Spleen (tissue), 11 donors: ENCODE measurements around the gene RAP1GAP. TPM values are rescaled to one million over a fixed set of nuclear protein-coding genes. Genes with fewer than 3 reads are reported as not detected.
A peak's percentile ranks its signal among the peaks of the same experiment; 100 is the strongest.

Experiments
- DNase-seq: peaks from one replicate; pipeline ENCODE4 v3.0.0-alpha.2; 2020
- H3K27ac ChIP-seq, 8 donors: fragments of 200-600 bp; sonication (generic) in 7 of 8; 1 replicate in 4 of 8; 2 replicates in 4 of 8; pipeline versions ENCODE4 v1.5.0 to v1.8.0; 2016 to 2021; ENCODE audit warnings: inconsistent platforms in 4 of 8, mild to moderate bottlenecking in 4 of 8, moderate library complexity in 1 of 8
- H3K27me3 ChIP-seq, 7 donors: fragments of 200-600 bp; sonication (generic) in 6 of 7; replicated peaks in 1 of 7; 1 replicate in 4 of 7; 2 replicates in 3 of 7; pipeline versions ENCODE4 v1.5.0 to v1.8.0; 2016 to 2021; ENCODE audit warnings: inconsistent platforms in 3 of 7, mild to moderate bottlenecking in 1 of 7
- H3K36me3 ChIP-seq, 6 donors: fragments of 200-600 bp; sonication (generic) in 5 of 6; 1 replicate in 4 of 6; 2 replicates in 2 of 6; pipeline versions ENCODE4 v1.5.0 to v1.8.0; 2016 to 2021; ENCODE audit warnings: inconsistent platforms in 2 of 6
- H3K4me1 ChIP-seq, 6 donors: fragments of 200-600 bp; sonication (generic) in 5 of 6; 1 replicate in 3 of 6; 2 replicates in 3 of 6; pipeline versions ENCODE4 v1.5.0 to v1.8.0; 2016 to 2021; ENCODE audit warnings: inconsistent platforms in 3 of 6
- H3K4me3 ChIP-seq, 8 donors: fragments of 200-600 bp; sonication (generic) in 7 of 8; 1 replicate in 4 of 8; 2 replicates in 4 of 8; pipeline versions ENCODE4 v1.5.0 to v1.8.0; 2016 to 2021; ENCODE audit warnings: inconsistent platforms in 4 of 8, mild to moderate bottlenecking in 4 of 8, moderate library complexity in 2 of 8
- H3K9me3 ChIP-seq, 8 donors: fragments of 200-600 bp; sonication (generic) in 7 of 8; 1 replicate in 4 of 8; 2 replicates in 4 of 8; pipeline versions ENCODE4 v1.5.0 to v1.8.0; 2016 to 2021; ENCODE audit warnings: inconsistent platforms in 4 of 8
- CTCF ChIP-seq, 11 experiments: fragments of 200-600 bp in 7 of 11; fragments of 450-650 bp in 4 of 11; sonication (generic) in 4 of 11; IDR thresholded peaks in 8 of 11; conservative IDR thresholded peaks in 3 of 11; 1 replicate in 7 of 11; 2 replicates in 4 of 11; pipeline versions ENCODE4 v1.4.0 to v1.8.0; 2016 to 2021; ENCODE audit warnings: antibody characterized with exemption in 11 of 11, inconsistent platforms in 4 of 11, mild to moderate bottlenecking in 1 of 11
- POLR2A ChIP-seq, 3 donors: fragments of 450-650 bp; IDR thresholded peaks; one replicate each; pipeline ENCODE4 v1.5.1; 2017; ENCODE audit warnings: antibody characterized with exemption in 3 of 3, mild to moderate bottlenecking in 1 of 3
- POLR2AphosphoS5 ChIP-seq, 3 donors: sonication (generic); formaldehyde crosslinking; IDR thresholded peaks; one replicate each; pipeline ENCODE4 v1.5.1; 2017; ENCODE audit warnings: antibody characterized with exemption in 3 of 3
- WGBS, 5 donors: extraction: QIAGEN DNeasy Blood & Tissue Kit in 3 of 5; methylation state at CpG; one replicate each; pipeline versions ENCODE4 v1.1.5 to v1.1.7; 2013 to 2018; 5-methylcytosine and 5-hydroxymethylcytosine counted together
- intact Hi-C: fragments of 100-400 bp; cut with DNase I; formaldehyde crosslinking; loops from one replicate; pipeline ENCODE4 v1.15.0; 2023; ENCODE audit warnings: low total_unique reads
- polyA plus RNA-seq, 3 donors: library from polyadenylated mRNA; stranded (reverse); fragments of 200-250 nt; gene quantifications; one replicate each; pipeline ENCODE4 v1.2.1, GENCODE V29; 2013
- total RNA-seq, 7 donors: library from RNA; depleted of rRNA in 3 of 7; stranded (reverse); fragments of >200 nt in 3 of 7; fragmentation: NEBNext Ultra II Directional in 4 of 7; extraction: Animal tissue kit (Norgen Biotek cat#: 25700) in 4 of 7; gene quantifications; one replicate each; pipeline versions ENCODE4 v1.1.0 to v1.2.1, GENCODE V29; 2016 to 2021
- donor health status: healthy with polysubstance abuse.
- donor health status: DM: no; HTN: no; CAD: no; lungs with moderate emphysema.
- donor health status: DM: no; HTN: no; CAD: no.
- donor health status: Bipolar disorder and iron deficiency.
- donor health status: healthy.
- donor health status: DM: no; HTN: no; CAD: no.
- donor health status: DM: yes; HTN: yes; CAD: no.

The RAP1GAP gene
- total and polyA plus RNA-seq, 10 donors: 0.30 to 12.1 (median 0.86) TPM

- peaks cover 0 to 37% (median 0%) of the 10 kb centered on the region in 7 donors for H3K27me3 ChIP-seq
- no peak for DNase-seq
- WGBS, 5 donors: 66 to 76% (median 72%) methylated on average over 4 of the region's 4 CpGs
- TF ChIP-seq CTCF (IDR thresholded peaks at IDR 0.05 in 8 of 11, conservative IDR thresholded peaks at IDR 0.05 in 3 of 11): no peak
- TF ChIP-seq POLR2A (IDR thresholded peaks at IDR 0.05): no peak
- TF ChIP-seq POLR2AphosphoS5 (IDR thresholded peaks at IDR 0.05): no peak
- no peaks in the 10 kb centered on the region for H3K36me3 ChIP-seq
- peaks cover 0 to 13% (median 2%) of the 10 kb centered on the region in 6 donors for H3K4me1 ChIP-seq
- no peak overlapping the region for H3K27ac ChIP-seq
- H3K4me3 ChIP-seq: no peak overlapping the region
- no peaks in the 10 kb centered on the region for H3K9me3 ChIP-seq
- intact Hi-C loops: no loop called here
These were observed 60.4 kb downstream of the RAP1GAP start for GRCh38 chr1:21608798-21609197.

GRCh38 chr1:21607549-21608529 is 61.3 kb downstream of the RAP1GAP start:
- H3K4me1 ChIP-seq: peaks cover 0 to 13% (median 2%) of the 10 kb centered on the region in 6 donors
- WGBS, 5 donors: 23 to 41% (median 40%) methylated on average over 28 to 37 of the region's 37 CpGs
- no peak overlapping the region for H3K27ac ChIP-seq
- H3K36me3 ChIP-seq: no peaks in the 10 kb centered on the region
- no peak for TF ChIP-seq POLR2AphosphoS5 (IDR thresholded peaks at IDR 0.05)
- no peak for TF ChIP-seq POLR2A (IDR thresholded peaks at IDR 0.05)
- TF ChIP-seq CTCF (IDR thresholded peaks at IDR 0.05 in 8 of 11, conservative IDR thresholded peaks at IDR 0.05 in 3 of 11): no peak
- H3K9me3 ChIP-seq: no peaks in the 10 kb centered on the region
- peak; percentile 86 for DNase-seq
- peak overlapping the region in 1 of 8 donors; percentile 47 for H3K4me3 ChIP-seq
- H3K27me3 ChIP-seq: peaks cover 0 to 44% (median 0%) of the 10 kb centered on the region in 7 donors
- intact Hi-C loops: no loop called here

- no peaks in the 10 kb centered on the region for H3K9me3 ChIP-seq
- no peaks in the 10 kb centered on the region for H3K36me3 ChIP-seq
- TF ChIP-seq POLR2AphosphoS5 (IDR thresholded peaks at IDR 0.05): no peak
- no peak for TF ChIP-seq CTCF (IDR thresholded peaks at IDR 0.05 in 8 of 11, conservative IDR thresholded peaks at IDR 0.05 in 3 of 11)
- no peak for TF ChIP-seq POLR2A (IDR thresholded peaks at IDR 0.05)
- intact Hi-C loops: no loop called here
- no peak overlapping the region for H3K27ac ChIP-seq
- no peak overlapping the region for H3K4me3 ChIP-seq
- DNase-seq: no peak
- WGBS, 5 donors: 89 to 96% (median 94%) methylated on average over 11 to 15 of the region's 15 CpGs
- peaks cover 0 to 56% (median 0%) of the 10 kb centered on the region in 7 donors for H3K27me3 ChIP-seq
- peaks cover 0 to 13% (median 2%) of the 10 kb centered on the region in 6 donors for H3K4me1 ChIP-seq
These were observed 63.0 kb downstream of the RAP1GAP start for GRCh38 chr1:21605964-21606705.
